IMR-90 (cell line): ENCODE data around the gene TPSD1.

Experiments
- RCOR1 ChIP-seq: IDR thresholded peaks from 2 replicates; pipeline ENCODE4 v1.6.1; 2012; ENCODE audit warnings: mild to moderate bottlenecking, low read length, improper control_type of control experiment; ENCODE audit not compliant: insufficient replicate concordance
- SMC3 ChIP-seq: fragments of 150-350 bp; IDR thresholded peaks from 2 replicates; pipeline ENCODE4 v1.6.1; 2016; ENCODE audit warnings: low read depth, mild to moderate bottlenecking, antibody characterized with exemption, low read length, moderate library complexity

- TF ChIP-seq RCOR1: no peak
- TF ChIP-seq SMC3: no peak
These were observed 33.1 kb upstream of the TPSD1 start for GRCh38 chr16:1222553-1223354.
